ENCODE data around the gene SCD5.
A peak's percentile ranks its signal among the peaks of the same experiment; 100 is the strongest.

Gene SCD5

DNA sequence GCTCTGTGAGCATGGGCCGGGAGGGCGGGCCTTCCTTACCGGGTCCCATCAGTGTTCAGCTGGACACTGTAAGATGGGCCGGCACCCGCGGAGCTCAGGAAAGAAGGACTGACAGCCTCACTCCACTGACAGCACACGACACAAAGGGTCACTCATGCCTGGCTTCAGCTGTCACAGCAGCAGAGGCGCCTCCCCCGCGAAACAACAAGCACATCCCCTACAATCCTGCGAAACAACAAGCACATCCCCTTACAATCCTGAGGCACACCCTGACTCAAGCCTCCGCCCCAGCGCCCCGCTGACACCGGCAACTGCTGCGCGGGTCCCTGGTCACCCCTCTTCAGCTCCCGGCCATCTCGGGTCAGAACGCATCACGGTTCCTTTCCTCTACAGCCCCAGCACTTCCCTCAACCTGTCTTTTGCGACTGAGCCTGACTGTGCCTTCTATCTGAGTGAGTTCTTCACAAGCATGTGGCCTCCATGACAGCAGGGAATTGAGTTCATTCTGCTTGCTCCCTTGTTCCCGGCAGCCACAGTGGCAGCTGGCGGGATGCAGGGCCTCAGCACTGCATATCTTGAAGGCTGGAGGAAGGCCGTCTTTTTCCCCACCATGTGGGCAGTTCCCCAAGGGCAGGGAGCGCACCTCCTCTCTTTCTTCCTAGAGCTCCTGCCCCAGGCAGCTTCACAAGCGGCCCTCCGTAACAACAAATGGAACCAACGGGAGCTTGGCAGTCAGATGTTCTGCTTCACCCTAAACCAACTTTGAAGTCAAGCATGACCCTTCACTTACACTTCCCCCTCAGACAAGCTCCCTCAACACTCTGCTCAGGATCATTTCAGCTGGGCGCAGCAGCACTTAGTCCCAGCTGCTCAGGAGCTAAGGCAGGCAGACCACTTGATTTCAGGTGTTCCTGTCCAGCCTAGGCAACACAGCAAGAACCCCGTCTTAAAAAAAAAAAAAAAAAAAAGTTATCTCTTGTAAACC is 39.6 kb downstream of the SCD5 start:
- no peak for DNase-seq

DNA sequence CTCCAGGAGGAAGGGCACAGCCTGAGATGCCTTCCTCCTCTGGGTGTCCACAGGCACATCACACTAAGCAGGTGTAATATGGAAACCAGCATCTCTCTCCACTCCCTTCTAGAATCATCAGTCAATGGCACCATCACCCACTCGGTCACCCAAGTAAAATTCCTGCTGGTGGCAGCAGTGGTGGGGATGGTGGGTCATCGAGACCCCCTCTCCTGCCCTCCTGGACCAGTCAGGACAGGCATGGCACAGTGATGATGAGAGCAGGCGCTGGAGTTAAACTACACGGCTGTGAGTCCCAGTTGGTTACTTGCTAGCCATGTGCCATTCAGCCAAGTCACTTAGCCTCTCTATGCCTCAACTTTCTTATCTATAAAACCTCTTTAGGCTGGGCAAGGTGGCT is 42.5 kb downstream of the SCD5 start:
- no peak for DNase-seq

DNA sequence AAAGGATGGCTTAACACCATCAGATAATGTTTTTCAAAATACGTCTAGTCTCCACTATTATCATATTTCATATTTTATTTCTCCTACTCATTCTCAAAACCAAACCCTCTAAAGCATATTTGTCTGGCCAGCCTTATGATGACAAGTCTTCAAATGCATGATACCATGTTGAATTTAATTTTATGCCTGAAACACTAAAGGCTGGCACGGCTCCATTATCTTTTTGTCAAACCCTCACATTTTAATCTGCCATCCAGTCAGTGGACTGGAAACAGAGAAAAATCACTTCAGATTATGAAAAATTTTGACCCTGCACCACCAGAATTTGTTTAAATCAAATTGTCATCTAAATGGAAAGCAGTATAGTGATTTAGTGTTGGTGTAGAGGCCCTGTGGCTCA is 42.9 kb downstream of the SCD5 start:
- DNase-seq, result no peak

DNA sequence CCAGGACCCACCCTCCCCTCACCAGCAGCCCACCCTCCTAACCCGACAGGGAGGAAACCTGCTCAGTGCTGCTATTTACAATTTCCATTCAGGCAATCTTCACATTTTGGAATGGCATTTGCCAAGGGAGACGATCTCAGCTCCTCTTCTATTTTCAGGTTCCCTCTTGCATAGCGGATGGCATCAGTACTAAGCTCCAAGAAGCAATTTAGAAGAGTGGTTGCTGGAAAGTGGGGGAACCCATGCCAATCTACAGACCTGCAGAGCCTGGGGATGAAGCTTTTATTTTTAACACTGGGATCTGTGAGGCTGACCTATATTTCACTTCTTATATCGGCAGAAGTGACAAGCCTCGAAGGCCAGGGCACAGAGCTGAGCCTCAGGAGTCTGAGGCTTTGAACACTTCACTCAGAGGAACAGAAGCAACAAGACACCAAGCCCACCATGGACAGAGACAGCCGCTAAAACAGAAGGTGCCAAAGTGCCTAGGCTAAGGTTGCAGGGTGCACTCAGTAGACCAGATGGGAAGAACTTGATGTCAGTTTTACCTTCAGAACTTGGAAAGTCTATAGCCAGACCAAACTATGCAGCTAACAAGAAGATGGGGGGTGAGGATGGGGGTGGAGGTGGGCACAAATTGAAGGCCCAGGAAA is 44.0 kb downstream of the SCD5 start:
- DNase-seq, result no peak

DNA sequence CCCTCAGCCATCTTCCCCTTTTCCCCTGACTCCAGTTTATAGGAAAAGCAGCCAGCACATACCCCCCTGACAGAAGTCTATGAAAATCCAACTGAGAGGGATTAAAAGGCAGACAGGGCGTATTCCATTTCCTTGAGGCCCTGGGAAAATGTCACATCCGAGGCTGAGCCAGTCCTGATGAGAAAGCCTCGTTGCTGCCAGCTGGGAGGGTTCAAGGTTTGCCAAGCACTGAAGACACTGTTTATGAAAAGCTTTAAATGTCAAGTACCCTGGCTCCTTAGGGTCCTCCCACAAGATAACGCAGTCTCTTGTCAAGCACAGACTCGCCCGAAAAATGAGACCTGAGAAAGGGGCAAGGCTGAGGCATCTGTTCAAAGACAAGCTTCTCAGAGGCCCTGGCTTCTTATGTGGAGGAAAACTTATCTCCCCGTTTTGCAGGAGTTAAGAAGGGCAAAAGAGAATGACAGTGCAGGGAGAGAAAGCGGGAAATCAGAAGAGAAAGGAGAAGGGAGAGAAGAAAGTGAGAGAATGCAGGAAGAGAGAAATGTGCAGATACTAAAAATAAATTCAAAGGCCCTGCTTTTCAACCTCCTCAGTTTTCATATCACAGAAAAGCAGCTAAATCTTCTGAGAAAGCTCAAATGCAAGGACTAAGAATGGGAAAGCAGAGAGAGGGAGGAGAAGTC is 44.7 kb downstream of the SCD5 start:
- no peak for DNase-seq

DNA sequence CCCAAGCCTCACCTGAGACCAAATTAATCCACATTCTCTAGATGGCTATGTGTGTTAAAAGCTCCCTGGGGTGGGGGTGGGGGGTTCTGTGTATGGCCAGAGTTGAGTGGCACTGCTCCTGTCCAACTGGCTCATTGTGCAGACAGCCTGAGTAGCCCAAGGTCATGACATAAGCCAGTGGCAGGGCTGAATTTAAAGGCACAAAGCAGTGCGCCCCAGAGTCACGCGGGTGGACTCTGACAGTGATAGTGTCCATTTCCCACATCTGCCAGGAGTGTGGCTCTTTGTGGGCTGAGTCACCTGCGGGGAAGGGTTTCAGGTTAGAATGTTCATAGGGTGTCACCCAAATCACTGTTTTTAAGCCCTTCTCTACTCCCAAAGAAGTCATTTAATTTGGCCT is 45.4 kb downstream of the SCD5 start:
- DNase-seq, result no peak

DNA sequence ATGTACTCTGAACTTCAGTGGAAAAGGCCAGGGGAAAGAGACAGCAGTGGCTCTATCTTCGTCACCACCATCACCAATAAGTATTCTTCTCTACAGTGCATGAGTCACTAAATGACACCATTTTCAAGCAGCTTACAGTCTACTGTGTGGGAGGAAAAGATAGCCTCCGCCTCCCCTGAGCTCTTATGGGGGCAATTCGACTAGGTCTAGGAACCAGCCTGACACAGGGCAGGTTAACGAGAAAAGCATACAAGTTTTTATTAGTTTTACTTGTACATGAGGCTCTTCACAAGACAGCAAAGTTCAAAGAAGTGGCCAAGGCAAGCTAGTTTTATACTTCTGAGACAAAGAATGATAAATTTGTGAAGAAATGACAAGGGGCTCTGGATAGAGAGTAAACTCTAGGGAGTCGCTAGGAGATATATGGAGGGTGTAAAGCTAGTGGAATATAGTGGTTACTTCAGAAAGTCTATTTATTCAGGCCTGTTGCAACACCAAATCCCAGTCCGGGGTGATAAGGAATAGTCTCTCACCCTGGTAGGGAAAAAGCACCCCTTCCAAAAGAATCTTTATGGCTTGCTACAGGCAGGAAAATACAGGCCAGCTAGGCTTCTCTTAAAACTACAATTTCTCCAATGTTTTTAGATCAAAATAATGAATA is 49.7 kb downstream of the SCD5 start:
- DNase-seq, result no peak

DNA sequence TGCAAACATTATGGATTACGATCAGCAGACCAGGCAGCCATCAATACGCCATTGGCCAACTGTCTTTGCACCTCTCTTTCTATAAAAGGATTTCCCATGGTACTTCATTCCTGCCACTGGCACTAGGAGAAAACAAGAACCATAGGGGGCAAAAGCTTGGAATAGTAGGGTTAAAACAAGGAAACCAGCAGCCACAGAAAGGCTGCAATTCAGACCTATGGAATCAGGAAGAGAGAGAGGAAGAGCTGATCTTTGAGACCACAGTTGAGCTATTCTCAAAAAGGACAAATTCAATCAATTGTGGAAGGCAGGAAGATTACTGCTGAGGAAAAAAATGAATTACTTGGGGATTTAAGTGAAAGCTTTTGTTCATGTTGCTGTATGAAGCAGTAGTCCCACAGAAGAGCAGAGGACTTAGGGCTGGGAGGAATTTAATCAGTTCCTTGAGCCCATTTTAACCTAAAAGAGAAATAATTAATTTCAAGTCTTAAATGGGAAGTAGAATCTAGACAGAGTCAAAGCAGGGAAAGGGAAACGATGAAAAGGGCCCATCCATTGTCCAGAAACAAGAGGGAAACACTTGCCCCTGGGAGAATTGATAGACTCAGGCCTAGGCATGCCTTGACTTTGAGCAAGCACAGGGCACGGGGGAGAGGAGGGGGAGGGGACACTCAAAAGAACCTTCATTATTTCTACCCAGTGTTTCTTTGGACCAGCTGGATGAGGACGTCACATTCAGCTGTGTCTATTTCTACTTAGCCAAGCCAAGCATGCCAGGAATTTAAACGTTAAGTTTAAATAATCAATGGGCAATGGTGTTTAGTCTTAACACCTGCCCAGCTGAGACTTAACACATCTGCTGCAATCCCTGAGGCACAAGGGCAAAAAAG is 50.7 kb downstream of the SCD5 start:
- no peak for DNase-seq

DNA sequence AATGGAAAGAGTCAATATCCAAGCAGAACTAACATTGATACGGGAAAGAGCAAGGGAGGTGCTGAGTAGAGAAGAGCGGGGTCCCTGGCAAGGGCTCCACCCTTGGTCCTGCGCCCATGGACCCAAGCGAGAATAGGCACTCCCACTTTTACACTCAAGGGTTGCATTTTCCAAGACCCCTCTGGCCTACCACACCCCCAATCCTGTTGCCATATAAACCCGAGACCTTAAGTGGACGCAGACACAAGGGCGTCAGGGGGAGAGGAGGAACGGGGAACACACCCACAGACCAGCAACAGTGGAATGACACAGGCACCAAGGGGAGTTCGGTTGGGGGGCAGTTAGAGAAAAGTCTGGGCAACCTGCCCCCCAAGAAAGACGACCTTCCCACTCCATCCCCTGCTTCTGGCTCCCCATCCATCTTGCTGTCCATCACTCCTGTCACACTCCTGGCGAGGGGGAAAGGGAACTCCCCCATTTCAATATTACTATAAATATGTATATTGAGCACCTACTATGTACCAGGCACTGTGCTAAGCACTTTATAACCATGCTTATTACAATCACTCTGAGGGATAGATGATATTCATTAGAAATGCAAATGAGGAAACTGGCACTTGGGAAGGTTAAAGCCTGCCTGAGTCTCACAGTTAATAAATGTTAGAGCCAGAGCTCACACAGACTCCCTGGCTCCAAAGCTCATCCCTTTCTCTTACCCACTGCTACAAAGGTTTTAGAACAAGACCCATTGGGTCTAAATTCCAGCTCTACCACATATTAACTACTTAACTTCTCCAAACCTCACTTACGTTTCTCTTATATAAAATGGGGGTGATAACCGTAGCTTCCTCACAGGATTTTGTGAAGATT is 51.7 kb downstream of the SCD5 start:
- DNase-seq, result peak; percentile 47

DNA sequence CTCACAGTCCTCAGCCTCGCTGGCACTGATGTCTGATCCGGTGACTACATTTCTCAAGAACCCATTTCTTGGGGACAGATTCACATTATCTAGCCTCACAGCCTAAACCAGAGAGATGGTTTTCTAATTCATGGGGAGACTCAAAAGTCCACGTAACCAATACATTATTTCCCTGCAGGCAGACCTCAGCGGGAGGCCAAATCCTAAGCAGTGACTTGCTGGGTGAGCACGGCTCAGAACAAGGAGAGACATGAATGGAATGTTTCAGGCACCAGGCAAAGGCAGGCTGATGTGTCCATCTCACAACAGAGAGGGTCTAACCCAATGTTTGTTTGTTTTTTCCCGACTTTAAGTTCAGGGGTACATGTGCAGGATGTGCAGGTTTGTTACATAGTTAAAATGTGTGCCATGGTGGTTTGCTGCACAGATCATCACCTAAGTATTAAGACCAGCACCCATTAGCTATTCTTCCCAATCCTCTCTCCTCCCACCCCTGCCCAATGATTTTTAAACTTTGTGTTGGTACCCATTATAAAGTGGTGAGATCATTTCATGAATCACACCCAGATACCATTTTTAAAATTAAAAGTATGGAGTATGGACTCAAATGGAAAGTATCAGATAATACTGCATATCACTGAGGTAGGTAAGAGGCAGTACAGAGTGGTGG is 53.3 kb downstream of the SCD5 start:
- peak; percentile 22 for DNase-seq

DNA sequence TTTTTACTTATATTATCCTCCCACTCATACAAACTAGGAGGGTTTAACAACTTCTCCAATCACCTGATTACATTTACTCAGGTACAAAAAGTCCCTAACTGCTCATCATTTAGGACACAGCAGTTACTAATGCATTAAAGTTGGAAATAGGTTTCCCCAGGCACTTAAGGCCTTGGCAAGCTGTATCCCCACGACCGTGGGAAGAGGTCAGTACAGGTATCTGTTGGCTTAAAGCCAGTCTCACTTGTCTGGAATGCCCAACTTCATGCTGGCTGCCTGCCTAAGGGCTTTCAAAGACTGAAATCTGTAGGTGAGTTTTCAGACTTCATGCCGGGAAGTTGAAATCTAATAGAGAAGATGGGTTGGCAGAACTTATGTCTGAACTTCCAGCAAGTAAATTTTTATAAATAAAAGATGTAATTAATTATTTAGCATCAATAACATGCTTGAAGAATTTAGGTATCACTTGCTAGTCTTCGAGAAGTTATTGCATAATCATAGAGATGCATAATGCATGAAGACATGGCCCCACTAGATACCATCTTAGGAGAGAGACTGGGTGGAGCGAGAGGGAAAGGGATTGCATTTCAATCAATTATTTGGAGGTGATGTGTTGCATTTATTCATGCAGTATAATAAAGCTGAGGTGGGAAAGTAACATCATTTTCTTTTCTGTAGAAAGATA is 54.2 kb downstream of the SCD5 start:
- DNase-seq, result no peak

DNA sequence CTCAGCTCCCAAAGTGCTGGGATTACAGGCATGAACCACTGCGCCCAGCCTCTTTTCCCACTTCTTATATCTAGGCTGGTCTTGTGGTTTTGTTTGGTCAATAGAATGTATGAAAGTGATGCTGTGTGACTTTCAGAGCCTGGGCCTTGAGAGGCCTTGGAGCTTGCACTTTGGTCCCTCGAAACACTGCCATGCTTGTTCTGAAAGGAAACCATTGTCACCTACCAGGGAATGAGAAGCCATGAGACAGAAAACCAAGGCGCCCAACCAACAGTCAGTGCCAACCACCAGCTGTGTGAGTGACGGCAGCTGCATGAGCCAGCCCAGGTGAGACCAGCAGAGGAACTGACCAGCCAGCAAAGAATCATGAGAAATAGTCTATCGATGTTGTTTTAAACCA is 57.4 kb downstream of the SCD5 start:
- no peak for DNase-seq

DNA sequence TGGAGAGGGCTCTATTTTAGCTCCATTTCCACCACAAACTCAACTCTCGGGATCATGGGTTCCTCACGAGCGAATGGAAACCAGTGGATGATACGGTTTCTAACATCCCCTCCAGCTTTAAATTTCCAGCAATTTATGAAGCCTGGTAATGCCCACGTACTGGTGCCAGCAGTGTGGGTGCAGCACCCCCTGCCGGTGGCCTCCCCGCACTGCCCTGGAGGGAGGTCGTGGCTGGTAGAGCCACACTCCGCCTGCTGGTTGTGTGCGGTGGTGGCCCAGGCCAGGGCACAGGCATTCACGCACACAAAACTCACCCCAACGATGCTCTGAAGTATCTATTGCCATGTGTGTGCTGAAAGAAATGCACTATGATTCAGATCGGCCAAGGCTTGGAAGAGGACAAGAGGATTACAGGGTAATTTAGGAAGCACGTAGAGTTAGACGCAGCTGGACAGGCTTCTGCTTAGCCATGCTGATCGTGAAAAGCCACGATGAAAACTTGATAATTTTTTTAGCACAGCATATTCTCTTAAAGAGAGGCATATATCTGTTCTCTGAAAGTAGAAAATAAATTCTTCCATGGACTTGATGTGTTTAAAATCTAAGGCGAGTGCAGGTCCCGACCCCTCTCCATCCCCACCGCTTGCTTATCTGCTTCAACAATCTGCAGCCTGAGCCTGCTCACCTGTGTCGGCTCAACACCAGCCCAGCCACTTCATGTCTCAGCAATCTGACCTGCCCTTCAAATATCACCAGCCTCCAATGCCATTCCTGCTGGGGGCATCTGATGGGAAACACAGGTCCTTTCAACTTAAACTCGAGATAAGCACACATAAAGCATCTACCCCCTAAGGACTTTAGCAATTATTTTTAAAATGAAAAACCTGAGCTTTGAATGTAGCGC is 59.1 kb downstream of the SCD5 start:
- DNase-seq, result peak; percentile 35

DNA sequence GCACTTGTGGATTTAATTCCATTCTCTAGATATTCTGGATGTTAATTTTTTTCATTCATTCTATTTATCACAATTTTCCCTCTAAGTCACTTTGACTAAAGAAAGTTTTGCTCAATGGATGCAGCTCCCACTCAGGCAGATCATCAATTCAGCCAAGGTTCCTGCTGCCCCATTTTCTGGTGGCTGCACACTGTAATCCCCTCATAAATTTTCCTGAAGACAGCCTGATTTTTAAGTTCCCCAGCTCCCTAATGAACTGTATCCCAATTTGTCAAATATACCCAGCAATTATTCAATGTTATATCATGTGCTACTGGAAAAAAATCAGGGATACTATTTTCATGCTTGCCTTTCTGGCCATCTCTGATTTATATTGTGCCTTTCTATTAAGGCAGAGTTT is 61.2 kb downstream of the SCD5 start:
- DNase-seq, result no peak

DNA sequence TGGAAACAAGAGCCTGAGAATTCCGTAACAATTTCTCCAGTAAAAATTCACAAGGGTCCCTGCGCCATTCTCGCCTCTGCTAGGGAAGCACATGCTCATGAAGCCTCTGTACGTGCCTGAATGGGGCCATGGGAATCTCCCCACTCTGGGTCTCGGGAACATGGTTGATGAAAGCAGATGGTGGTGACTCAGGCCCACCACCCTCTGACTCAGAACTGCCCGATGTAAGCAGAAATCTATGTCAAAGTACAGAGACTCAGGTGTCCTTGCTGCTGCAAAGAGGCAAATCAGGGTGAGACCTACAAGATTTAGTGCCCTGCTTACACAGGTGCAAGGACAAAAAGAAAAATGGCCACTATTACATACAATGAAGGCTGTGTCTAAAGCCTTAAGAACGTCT is 65.0 kb downstream of the SCD5 start:
- peak; percentile 20 for DNase-seq

DNA sequence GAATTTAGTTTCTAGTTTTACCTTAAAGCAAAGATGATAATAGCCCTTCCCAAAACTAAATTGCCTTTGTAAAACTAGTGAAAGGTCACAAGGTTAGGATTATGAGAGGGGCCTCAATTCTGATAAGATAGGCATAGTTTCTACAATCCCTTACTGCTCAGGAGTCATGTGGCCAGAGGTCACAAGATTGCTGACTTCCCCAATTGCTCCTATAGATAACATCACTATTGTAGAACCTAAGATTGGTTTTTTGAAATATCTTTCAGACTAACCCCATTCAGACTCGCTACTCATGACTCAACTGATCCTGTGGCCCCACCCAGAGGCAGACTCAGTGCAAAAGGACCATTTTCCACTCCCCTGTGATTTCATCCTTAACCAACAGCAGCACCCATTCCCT is 70.3 kb downstream of the SCD5 start:
- DNase-seq, result no peak

DNA sequence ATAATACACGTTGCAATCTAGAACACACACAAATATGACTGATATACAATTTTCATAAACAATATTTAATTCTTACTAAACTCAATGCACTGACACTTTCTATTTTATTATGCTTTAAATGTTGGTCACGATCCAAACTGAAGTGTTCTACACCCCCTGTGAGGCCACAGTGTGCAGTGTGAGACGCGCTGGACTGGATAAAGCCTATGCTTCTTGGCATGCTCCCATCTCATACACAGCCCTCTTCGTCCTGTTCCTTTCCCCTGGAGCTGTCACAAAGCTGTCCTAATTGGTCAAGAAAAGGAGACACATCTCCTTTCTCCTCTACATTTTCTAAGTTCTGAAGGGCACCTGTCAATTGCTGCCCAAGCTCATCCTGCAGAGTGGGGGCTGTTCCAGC is 72.0 kb downstream of the SCD5 start:
- DNase-seq, result no peak

DNA sequence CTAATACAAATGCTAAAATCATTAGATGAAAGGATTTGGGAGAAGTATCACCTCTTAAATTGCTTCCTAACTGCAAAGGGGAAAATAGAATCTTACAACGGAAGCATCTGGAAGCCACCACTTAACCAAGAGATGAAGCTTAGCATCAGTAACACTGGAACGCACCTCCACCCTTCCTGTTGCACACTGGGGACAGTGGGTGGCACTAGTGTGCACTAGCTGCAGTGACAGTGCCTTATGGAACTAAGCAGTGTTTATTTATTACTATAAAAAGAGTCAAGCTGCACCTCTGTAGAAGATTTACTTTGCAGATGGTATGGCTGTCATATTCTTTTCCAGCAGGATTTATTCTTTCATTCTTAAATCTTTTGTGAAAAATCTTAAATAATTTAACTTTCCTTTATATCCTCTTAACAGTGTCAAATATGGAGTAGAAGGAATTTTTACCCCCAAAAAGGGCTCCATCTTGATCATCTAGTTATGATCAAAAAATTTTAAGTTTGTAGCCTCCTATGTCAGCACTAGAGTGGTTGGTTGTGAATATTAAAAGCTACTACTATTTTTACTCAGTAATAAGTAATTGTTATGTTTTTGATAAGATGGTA is 76.7 kb downstream of the SCD5 start:
- no peak for DNase-seq
